ENCODE results near the gene CCL17. TPM values are rescaled to one million over a fixed set of nuclear protein-coding genes. Genes with fewer than 3 reads are reported as not detected.
"Not testable (repeated sequence)": the region's sequence is repeated elsewhere in the genome, so short reads cannot be mapped to it uniquely, and the experiment has no call there.

CCL17 gene
- total and polyA plus RNA-seq, 2 donors from 2014 or later: 1.5 TPM; not detected in 1

GRCh38 chr16:57396786-57397185 lies 7.8 kb upstream of the CCL17 start:
- H3K9me3 ChIP-seq (ENCODE audit: control insufficient read depth in 2 of 3, insufficient read depth in 1 of 3, low read length in 3 of 3): no peaks in the 10 kb centered on the region
- no peak overlapping the region for H3K4me3 ChIP-seq (ENCODE audit: low read length in 3 of 3)
- DNase-seq: no peak
- no peak for FAIRE-seq
- TF ChIP-seq, protein P1, sequence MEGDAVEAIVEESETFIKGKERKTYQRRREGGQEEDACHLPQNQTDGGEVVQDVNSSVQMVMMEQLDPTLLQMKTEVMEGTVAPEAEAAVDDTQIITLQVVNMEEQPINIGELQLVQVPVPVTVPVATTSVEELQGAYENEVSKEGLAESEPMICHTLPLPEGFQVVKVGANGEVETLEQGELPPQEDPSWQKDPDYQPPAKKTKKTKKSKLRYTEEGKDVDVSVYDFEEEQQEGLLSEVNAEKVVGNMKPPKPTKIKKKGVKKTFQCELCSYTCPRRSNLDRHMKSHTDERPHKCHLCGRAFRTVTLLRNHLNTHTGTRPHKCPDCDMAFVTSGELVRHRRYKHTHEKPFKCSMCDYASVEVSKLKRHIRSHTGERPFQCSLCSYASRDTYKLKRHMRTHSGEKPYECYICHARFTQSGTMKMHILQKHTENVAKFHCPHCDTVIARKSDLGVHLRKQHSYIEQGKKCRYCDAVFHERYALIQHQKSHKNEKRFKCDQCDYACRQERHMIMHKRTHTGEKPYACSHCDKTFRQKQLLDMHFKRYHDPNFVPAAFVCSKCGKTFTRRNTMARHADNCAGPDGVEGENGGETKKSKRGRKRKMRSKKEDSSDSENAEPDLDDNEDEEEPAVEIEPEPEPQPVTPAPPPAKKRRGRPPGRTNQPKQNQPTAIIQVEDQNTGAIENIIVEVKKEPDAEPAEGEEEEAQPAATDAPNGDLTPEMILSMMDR (IDR thresholded peaks at IDR 0.05; ENCODE audit: borderline replicate concordance, extremely low read depth, insufficient read depth): no peak
- H3K27me3 ChIP-seq (ENCODE audit: control insufficient read depth, insufficient read depth, low read length): no peaks in the 10 kb centered on the region
- H3K9ac ChIP-seq (ENCODE audit: low read length in 3 of 3): no peak overlapping the region
- no peak overlapping the region for H3K27ac ChIP-seq (ENCODE audit: low read depth in 2 of 2, low read length in 2 of 2)
- no peaks in the 10 kb centered on the region for H3K4me1 ChIP-seq (ENCODE audit: control insufficient read depth in 2 of 3, insufficient read depth in 2 of 3, low read depth in 1 of 3, low read length in 3 of 3)
- no peaks in the 10 kb centered on the region for H3K36me3 ChIP-seq (ENCODE audit: control insufficient read depth in 2 of 3, insufficient read depth in 3 of 3, low read length in 3 of 3)
- intact Hi-C loops (cut with DNase I): no loop called here

DNA sequence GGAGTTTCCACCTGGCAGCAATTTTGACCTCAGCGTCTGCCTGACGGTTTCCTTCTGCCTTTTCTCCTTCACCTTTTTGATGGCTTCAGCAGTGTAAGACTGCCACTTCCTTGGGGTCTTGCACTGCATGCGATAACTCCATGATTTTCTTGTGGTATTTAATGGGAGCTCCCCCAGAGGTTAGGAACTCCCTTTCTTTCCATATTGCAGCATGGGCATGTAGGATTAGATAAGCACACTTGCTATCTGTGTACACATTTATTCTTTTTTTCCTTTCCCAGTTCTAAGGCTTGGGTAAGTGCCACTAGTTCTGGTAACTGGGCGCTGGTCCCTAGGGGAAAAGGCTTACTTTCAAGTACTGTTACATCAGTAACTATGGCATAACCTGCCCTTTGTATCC lies 7.1 kb upstream of the CCL17 start:
- H3K4me3 ChIP-seq (ENCODE audit: low read length in 3 of 3); H3K9ac ChIP-seq (ENCODE audit: low read length in 3 of 3); H3K27me3 ChIP-seq (ENCODE audit: control insufficient read depth, insufficient read depth, low read length); H3K36me3 ChIP-seq (ENCODE audit: control insufficient read depth in 2 of 3, insufficient read depth in 3 of 3, low read length in 3 of 3); H3K9me3 ChIP-seq (ENCODE audit: control insufficient read depth in 2 of 3, insufficient read depth in 1 of 3, low read length in 3 of 3); FAIRE-seq; intact Hi-C loops (cut with DNase I); H3K4me1 ChIP-seq (ENCODE audit: control insufficient read depth in 2 of 3, insufficient read depth in 2 of 3, low read depth in 1 of 3, low read length in 3 of 3); DNase-seq; H3K27ac ChIP-seq (ENCODE audit: low read depth in 2 of 2, low read length in 2 of 2): not testable (repeated sequence)

DNA sequence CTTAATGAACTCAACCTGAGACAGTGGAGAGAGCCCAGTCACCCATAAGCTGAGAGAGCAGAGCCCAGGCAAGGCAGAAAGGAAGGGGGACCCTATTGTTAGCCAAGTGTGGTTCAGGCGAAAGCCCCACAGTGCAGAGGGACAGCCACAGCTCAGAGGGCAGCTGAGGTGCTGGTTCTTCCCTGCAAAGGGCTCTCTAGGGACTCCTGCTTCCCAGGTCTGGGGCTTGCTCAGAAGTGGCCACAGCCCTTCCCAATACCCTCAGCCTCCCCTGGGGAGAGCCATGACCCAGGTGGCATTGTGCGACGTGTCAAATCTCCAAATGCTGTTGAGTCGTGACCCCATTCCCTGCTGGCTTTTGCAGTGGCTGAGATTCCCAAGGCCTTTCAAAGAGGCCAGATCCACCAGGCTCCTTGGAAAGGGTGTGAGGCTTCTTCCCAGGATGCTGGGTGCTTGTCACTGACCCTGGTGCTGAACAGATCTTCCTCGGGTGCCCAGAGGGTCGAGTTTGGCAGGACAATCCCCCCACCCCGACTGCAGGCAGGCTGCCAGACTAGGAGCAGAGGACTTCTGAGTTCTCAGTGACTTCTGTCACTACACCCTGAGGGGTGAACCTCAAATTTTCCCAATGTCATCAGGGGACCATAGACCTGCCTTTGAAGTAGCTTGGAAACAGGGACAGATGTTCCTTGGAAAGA lies 2.5 kb upstream of the CCL17 start:
- Histone ChIP-seq H3K27me3 (ENCODE audit: control insufficient read depth, insufficient read depth, low read length) (no peaks in the 10 kb centered on the region), H3K36me3 (ENCODE audit: control insufficient read depth in 2 of 3, insufficient read depth in 3 of 3, low read length in 3 of 3) (no peaks in the 10 kb centered on the region), H3K4me1 (ENCODE audit: control insufficient read depth in 2 of 3, insufficient read depth in 2 of 3, low read depth in 1 of 3, low read length in 3 of 3) (no peaks in the 10 kb centered on the region), H3K9ac (ENCODE audit: low read length in 3 of 3) (no peak overlapping the region), H3K9me3 (ENCODE audit: control insufficient read depth in 2 of 3, insufficient read depth in 1 of 3, low read length in 3 of 3) (no peaks in the 10 kb centered on the region), H3K4me3 (ENCODE audit: low read length in 3 of 3) (no peak overlapping the region), H3K27ac (ENCODE audit: low read depth in 2 of 2, low read length in 2 of 2) (no peak overlapping the region)
- no peak for DNase-seq
- TF ChIP-seq, protein P1 (IDR thresholded peaks at IDR 0.05; ENCODE audit: borderline replicate concordance, extremely low read depth, insufficient read depth): no peak
- intact Hi-C loops (cut with DNase I): no loop called here
- no peak for FAIRE-seq

- intact Hi-C loops (cut with DNase I): no loop called here
- FAIRE-seq: no peak
- Histone ChIP-seq H3K27ac (ENCODE audit: low read depth in 2 of 2, low read length in 2 of 2) (no peak overlapping the region), H3K9me3 (ENCODE audit: control insufficient read depth in 2 of 3, insufficient read depth in 1 of 3, low read length in 3 of 3) (no peaks in the 10 kb centered on the region), H3K27me3 (ENCODE audit: control insufficient read depth, insufficient read depth, low read length) (no peaks in the 10 kb centered on the region), H3K36me3 (ENCODE audit: control insufficient read depth in 2 of 3, insufficient read depth in 3 of 3, low read length in 3 of 3) (no peaks in the 10 kb centered on the region), H3K4me3 (ENCODE audit: low read length in 3 of 3) (no peak overlapping the region), H3K9ac (ENCODE audit: low read length in 3 of 3) (no peak overlapping the region), H3K4me1 (ENCODE audit: control insufficient read depth in 2 of 3, insufficient read depth in 2 of 3, low read depth in 1 of 3, low read length in 3 of 3) (peaks cover 0 to 2% (median 0%) of the 10 kb centered on the region in 3 donors)
- DNase-seq: peak in 1 of 5 donors; percentile 8
- TF ChIP-seq, protein P1 (IDR thresholded peaks at IDR 0.05; ENCODE audit: borderline replicate concordance, extremely low read depth, insufficient read depth): no peak
Observed at GRCh38 chr16:57405097-57405496, 530 bp downstream of the CCL17 start.

All from kidney (tissue), 14 donors.